TTC549 (cell line): Measurements from ENCODE around the gene EHMT2.

Experiments
- FAIRE-seq: peaks from 2 replicates; lab custom pipeline; 2012; peaks lifted over from hg19 to GRCh38; lab: Jason Lieb, UNC

Gene EHMT2

DNA sequence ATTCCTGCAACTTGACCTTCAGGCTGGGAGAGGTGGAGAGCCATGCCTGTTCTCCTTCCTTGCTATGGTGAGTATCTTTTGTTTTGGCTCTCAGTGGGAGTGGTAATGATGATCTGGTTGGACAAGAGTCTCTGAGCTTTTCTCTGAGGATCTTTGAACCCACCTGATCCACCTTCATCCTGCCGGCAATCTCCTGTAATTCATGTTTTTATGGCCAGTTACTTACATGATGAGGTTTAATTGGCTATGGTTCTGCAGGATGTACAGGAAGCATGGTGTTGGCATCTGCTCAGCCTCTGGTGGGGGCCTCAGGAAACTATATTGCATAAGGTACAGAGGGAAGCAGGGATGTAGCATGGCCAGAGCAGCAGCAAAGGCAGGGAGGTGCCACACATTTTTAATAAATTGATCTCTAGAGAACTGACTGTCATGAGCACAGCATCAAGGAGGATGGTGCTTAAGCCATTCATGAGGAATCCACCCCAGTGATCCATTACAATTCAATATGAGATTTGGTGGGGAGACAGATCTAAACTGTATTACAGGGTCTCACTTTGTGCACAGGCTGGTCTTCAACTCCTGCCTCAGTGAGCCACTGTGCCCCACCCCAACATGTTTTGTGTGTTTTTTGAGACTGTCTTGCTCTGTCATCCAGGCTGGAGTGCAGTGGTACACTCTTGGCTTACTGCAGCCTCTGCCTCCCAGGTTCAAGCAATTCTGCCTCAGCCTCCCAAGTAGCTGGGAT, 60.0 kb downstream of the EHMT2 start:
- no peak for FAIRE-seq

DNA sequence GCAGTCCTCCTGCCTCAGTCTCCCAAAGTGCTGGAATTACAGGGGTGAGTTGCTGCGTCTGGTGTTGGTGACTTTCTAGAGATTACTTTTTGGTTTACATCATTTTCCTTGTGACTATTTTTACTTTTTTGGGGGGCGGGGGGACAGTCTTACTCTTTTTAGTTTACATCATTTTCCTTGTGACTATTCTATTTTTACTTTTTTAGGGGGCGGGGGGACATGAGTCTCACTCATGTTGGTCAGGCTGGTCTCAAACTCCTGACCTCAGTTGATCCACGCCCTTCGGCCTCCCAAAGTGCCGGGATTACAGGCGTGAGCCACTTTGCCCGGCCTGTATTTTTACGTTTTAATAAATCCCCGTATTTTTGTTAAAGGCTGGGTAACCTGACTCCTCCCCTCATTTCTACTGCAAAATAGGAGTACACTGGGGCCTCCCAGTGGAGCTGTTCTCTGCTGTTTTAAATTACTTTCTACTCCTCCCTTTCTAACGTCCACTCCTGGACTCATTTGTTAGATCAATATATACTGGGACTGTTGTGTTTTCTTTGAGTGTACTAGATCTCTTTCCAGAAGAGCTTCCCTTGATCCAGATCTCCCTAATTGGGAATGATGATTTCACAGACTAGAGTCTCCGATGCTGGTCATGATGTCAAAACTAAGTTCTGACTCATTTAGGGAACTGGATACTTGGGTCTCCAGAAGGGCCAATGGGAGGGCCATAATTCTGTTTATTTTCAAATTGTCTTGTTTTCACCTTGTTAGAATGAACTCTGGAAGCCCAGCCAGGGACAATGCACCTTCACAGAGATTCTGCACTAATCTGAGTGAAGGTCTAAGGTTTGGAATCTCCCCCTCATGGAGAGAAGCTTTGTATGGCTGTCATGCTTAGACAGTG, 60.8 kb downstream of the EHMT2 start:
- no peak for FAIRE-seq

GRCh38 chr6:31836047-31836473, 61.4 kb downstream of the EHMT2 start:
- FAIRE-seq = no peak

DNA sequence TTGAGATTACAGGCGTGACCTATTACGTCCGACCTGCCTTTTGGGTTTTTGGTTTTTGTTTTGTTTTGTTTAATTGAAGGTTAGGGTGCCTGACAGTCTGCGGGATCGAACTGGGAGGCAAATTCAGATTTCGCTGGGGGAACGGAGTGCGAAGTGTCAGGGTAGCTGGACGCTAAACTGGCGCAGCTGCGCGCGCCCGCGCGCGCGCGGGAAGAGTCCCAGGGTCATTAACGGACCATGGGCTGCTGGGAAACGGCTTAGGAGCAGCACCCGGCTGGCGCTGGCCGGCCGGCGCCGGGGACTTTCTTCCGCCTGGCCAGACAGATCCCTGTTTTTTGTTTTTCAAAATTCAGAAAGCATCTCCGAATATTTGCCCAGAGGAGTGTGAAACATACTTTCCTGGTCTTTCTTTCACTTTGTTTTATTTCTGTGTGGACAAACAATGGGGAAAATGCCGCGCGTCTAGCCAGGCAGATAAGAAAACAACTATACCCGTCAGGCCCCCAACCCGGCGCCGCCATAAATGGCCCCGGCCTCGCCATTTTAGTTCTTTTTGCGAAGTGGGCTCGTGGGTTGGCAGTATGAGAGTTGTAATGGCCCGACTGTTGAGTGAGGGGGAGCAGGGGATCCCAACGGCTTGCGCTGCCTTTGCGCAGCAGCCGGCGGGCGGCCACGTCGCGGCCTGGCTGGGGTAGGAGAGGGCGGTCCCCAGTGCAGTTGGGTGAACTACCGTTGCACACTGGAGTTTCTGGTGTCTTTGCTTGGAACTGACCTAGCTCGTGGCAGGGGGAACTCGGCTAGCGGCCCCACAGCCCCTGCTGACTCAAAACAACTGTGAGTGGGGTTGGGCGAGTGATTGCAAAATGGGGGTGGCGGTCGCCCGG, 62.9 kb downstream of the EHMT2 start:
- no peak for FAIRE-seq

GRCh38 chr6:31831350-31832215, 65.9 kb downstream of the EHMT2 start:
- no peak for FAIRE-seq

DNA sequence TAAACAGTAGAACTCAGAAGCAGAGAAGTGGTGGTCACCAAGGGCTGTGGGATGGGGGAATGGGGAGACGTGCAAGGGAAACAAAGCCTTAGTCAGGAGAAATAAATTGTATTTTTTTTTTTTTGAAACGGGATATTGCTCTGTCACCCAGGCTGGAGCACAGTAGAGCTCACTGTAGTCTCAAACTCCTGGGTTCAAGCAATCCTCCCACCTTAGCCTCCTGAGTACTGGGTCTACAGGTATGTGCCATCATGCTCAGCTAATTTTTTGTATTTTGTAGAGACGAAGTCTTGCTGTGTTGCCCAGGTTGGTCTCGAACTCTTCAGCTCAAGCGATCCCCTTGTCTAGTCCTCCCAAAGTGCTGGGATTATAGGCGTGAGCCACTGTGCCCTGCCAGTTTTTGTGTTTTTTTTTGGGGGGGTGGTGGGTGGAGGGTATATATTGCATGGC, 66.6 kb downstream of the EHMT2 start:
- FAIRE-seq = no peak
